Jurkat, Clone E6-1 (cell line): ENCODE results near the gene FOXN3.

Source experiments
- DNase-seq: peaks from one replicate; pipeline ENCODE4 v3.0.0-alpha.2; 2011; ENCODE audit warnings: low read depth, low spot score
- H3K4me3 ChIP-seq: 2 replicates; pipeline ENCODE4 v1.5.1; 2011; ENCODE audit warnings: mild to moderate bottlenecking, low read length, control low read depth, moderate library complexity

FOXN3 gene

GRCh38 chr14:89232265-89233070, 184.6 kb downstream of the FOXN3 start:
- DNase-seq: no peak
- no peak overlapping the region for H3K4me3 ChIP-seq

- DNase-seq: no peak
- H3K4me3 ChIP-seq: no peak overlapping the region
Observed at GRCh38 chr14:89231426-89232113, 185.5 kb downstream of the FOXN3 start.

GRCh38 chr14:89228921-89229639, 188.0 kb downstream of the FOXN3 start:
- no peak overlapping the region for H3K4me3 ChIP-seq
- DNase-seq: no peak

GRCh38 chr14:89227496-89227836, 189.6 kb downstream of the FOXN3 start:
- DNase-seq: no peak

GRCh38 chr14:89226801-89227495, 190.1 kb downstream of the FOXN3 start:
- no peak for DNase-seq
- no peak overlapping the region for H3K4me3 ChIP-seq

More at GRCh38 chr14:89227496-89227836, 189.6 kb downstream of the FOXN3 start:
- H3K4me3 ChIP-seq: no peak overlapping the region

- no peak for DNase-seq
- H3K4me3 ChIP-seq: no peak overlapping the region
Observed at GRCh38 chr14:89225607-89226006, 191.4 kb downstream of the FOXN3 start.

- DNase-seq: peak; percentile 84
- no peak overlapping the region for H3K4me3 ChIP-seq
Observed at GRCh38 chr14:89221109-89221810, 195.8 kb downstream of the FOXN3 start.

- H3K4me3 ChIP-seq: no peak overlapping the region
- no peak for DNase-seq
Observed at GRCh38 chr14:89219051-89219450, 198.0 kb downstream of the FOXN3 start.

- DNase-seq: no peak
- H3K4me3 ChIP-seq: no peak overlapping the region
Observed at GRCh38 chr14:89217891-89218290, 199.1 kb downstream of the FOXN3 start.

GRCh38 chr14:89215531-89215930, 201.5 kb downstream of the FOXN3 start:
- no peak for DNase-seq
- no peak overlapping the region for H3K4me3 ChIP-seq

- no peak for DNase-seq
- H3K4me3 ChIP-seq: no peak overlapping the region
Observed at GRCh38 chr14:89215114-89215513, 201.9 kb downstream of the FOXN3 start.

- no peak overlapping the region for H3K4me3 ChIP-seq
- DNase-seq: no peak
Observed at GRCh38 chr14:89214221-89214965, 202.6 kb downstream of the FOXN3 start.

GRCh38 chr14:89212386-89213235, 204.4 kb downstream of the FOXN3 start:
- no peak for DNase-seq

GRCh38 chr14:89209558-89209957, 207.5 kb downstream of the FOXN3 start:
- no peak overlapping the region for H3K4me3 ChIP-seq
- DNase-seq: no peak

More at GRCh38 chr14:89212386-89213235, 204.4 kb downstream of the FOXN3 start:
- no peak overlapping the region for H3K4me3 ChIP-seq

GRCh38 chr14:89207925-89208328, 209.1 kb downstream of the FOXN3 start:
- DNase-seq: no peak
- H3K4me3 ChIP-seq: no peak overlapping the region

GRCh38 chr14:89206389-89207031, 210.5 kb downstream of the FOXN3 start:
- no peak overlapping the region for H3K4me3 ChIP-seq
- no peak for DNase-seq
